Stimulated activated CD8-positive, alpha-beta memory T cell treated with anti-CD3 and anti-CD28 coated beads, Interleukin-12 subunit alpha, Interleukin-12 subunit beta, amount 100 ng/mL, for 24 hours (primary cell): ENCODE measurements around the gene POLN.
"Not testable (repeated sequence)": the region's sequence is repeated elsewhere in the genome, so short reads cannot be mapped to it uniquely, and the experiment has no call there.

Experiments
- DNase-seq: peaks from one replicate; pipeline ENCODE4 v3.0.0-alpha.2; 2020; ENCODE audit errors: extremely low read depth

Gene POLN

GRCh38 chr4:2251795-2252529 lies 10.0 kb upstream of the POLN start:
- DNase-seq = no peak

- no peak for DNase-seq
Measured at GRCh38 chr4:2251073-2251794, 9.3 kb upstream of the POLN start.

GRCh38 chr4:2250357-2251072 lies 8.6 kb upstream of the POLN start:
- DNase-seq = no peak

- no peak for DNase-seq
Measured at GRCh38 chr4:2249526-2250356, 7.8 kb upstream of the POLN start.

GRCh38 chr4:2248821-2249261 lies 6.9 kb upstream of the POLN start:
- DNase-seq = no peak

- DNase-seq = no peak
Measured at GRCh38 chr4:2248044-2248780, 6.3 kb upstream of the POLN start.

- no peak for DNase-seq
Measured at GRCh38 chr4:2247128-2248043, 5.5 kb upstream of the POLN start.

- DNase-seq = no peak
Measured at GRCh38 chr4:2246384-2247127, 4.6 kb upstream of the POLN start.

- DNase-seq = no peak
Measured at GRCh38 chr4:2245787-2246275, 3.9 kb upstream of the POLN start.

GRCh38 chr4:2245057-2245786 lies 3.3 kb upstream of the POLN start:
- no peak for DNase-seq

- no peak for DNase-seq
Measured at GRCh38 chr4:2243681-2244380, 1.9 kb upstream of the POLN start.

- DNase-seq = no peak
Measured at GRCh38 chr4:2241003-2241402, 918 bp downstream of the POLN start.

GRCh38 chr4:2236944-2237666 lies 4.8 kb downstream of the POLN start:
- no peak for DNase-seq

GRCh38 chr4:2231082-2231481 lies 10.8 kb downstream of the POLN start:
- DNase-seq = no peak

- no peak for DNase-seq
Measured at GRCh38 chr4:2226261-2226660, 15.7 kb downstream of the POLN start.

- DNase-seq = no peak
Measured at GRCh38 chr4:2222838-2223237, 19.1 kb downstream of the POLN start.

- not testable (repeated sequence) for DNase-seq
Measured at GRCh38 chr4:2221378-2221777, 20.5 kb downstream of the POLN start.
